ENCODE data around the gene PARD3.

DNA sequence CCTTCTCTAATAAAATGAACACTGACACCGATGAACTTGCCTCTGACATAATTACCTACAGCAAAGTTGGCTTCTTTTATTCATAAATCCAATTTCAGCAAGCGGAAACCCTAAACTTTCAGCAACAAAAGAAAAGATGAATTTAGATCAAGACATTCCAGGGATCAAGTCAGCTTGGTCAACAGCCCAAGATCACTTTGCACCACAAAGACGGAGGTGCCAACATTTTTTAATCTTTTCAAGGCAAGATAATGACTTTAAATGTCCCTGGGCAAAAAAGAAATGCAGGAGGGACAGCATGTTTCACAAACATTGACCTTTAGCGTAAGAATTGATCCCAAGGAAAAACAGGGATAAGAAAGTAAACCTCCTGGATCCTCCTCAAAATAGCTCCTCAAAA, 636.9 kb downstream of the PARD3 start:
- TF ChIP-seq, protein P1, sequence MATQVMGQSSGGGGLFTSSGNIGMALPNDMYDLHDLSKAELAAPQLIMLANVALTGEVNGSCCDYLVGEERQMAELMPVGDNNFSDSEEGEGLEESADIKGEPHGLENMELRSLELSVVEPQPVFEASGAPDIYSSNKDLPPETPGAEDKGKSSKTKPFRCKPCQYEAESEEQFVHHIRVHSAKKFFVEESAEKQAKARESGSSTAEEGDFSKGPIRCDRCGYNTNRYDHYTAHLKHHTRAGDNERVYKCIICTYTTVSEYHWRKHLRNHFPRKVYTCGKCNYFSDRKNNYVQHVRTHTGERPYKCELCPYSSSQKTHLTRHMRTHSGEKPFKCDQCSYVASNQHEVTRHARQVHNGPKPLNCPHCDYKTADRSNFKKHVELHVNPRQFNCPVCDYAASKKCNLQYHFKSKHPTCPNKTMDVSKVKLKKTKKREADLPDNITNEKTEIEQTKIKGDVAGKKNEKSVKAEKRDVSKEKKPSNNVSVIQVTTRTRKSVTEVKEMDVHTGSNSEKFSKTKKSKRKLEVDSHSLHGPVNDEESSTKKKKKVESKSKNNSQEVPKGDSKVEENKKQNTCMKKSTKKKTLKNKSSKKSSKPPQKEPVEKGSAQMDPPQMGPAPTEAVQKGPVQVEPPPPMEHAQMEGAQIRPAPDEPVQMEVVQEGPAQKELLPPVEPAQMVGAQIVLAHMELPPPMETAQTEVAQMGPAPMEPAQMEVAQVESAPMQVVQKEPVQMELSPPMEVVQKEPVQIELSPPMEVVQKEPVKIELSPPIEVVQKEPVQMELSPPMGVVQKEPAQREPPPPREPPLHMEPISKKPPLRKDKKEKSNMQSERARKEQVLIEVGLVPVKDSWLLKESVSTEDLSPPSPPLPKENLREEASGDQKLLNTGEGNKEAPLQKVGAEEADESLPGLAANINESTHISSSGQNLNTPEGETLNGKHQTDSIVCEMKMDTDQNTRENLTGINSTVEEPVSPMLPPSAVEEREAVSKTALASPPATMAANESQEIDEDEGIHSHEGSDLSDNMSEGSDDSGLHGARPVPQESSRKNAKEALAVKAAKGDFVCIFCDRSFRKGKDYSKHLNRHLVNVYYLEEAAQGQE (IDR thresholded peaks at IDR 0.05) = no peak
- TF ChIP-seq NR3C1 (IDR thresholded peaks at IDR 0.05) = no peak

Data from A549 (cell line).